Breast epithelium (tissue), 3 donors: ENCODE results near the gene PC.

ENCODE experiments used
- POLR2A ChIP-seq: fragments of 450-650 bp; IDR thresholded peaks from one replicate; pipeline ENCODE4 v1.6.1; 2016; ENCODE audit warnings: antibody characterized with exemption, mild to moderate bottlenecking, moderate library complexity
- POLR2AphosphoS5 ChIP-seq, 3 donors: sonication (generic); formaldehyde crosslinking; IDR thresholded peaks; one replicate each; pipeline ENCODE4 v1.6.1; 2017; ENCODE audit warnings: antibody characterized with exemption in 3 of 3
- TF ChIP-seq, protein P1 (sequence below), 3 donors: fragments of 450-650 bp; IDR thresholded peaks; one replicate each; pipeline ENCODE4 v1.5.1; 2016 to 2017; ENCODE audit warnings: antibody characterized with exemption in 3 of 3, mild to moderate bottlenecking in 3 of 3, moderate library complexity in 3 of 3

DNA sequence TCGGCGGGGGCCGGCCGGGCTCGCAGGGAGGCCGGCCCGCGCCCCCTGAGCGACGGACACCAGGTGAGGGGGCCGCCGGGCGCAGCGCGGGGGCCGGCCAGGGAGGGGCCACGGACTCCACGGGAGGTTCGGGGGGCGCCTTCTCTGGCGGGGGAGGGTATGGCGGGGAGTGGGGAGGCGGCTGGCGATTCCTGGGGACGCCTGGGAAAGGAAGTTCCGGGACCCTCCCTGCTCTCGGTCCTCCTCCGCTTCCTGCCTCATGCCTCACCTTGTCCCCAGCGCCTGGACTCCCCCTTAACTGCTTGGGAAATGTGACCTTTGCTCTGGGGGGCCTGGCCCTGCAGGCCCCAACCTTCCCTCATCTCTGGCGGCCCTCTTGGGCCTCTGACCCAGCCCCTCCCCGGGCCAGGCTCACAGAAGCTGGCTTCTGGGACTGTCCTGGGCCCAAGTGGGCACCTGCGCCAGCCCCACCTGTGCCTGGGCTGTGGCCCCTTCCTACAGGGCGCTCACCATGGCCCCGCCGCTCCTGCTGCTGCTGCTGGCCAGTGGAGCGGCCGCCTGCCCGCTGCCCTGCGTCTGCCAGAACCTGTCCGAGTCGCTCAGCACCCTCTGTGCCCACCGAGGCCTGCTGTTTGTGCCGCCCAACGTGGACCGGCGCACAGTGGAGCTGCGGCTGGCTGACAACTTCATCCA is 100.8 kb downstream of the PC start:
- TF ChIP-seq, protein P1, sequence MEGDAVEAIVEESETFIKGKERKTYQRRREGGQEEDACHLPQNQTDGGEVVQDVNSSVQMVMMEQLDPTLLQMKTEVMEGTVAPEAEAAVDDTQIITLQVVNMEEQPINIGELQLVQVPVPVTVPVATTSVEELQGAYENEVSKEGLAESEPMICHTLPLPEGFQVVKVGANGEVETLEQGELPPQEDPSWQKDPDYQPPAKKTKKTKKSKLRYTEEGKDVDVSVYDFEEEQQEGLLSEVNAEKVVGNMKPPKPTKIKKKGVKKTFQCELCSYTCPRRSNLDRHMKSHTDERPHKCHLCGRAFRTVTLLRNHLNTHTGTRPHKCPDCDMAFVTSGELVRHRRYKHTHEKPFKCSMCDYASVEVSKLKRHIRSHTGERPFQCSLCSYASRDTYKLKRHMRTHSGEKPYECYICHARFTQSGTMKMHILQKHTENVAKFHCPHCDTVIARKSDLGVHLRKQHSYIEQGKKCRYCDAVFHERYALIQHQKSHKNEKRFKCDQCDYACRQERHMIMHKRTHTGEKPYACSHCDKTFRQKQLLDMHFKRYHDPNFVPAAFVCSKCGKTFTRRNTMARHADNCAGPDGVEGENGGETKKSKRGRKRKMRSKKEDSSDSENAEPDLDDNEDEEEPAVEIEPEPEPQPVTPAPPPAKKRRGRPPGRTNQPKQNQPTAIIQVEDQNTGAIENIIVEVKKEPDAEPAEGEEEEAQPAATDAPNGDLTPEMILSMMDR (IDR thresholded peaks at IDR 0.05), result no peak
- TF ChIP-seq POLR2A, result no peak
- TF ChIP-seq POLR2AphosphoS5 (IDR thresholded peaks at IDR 0.05), result no peak
